ENCODE data around the gene CLK2.
A peak's percentile ranks its signal among the peaks of the same experiment; 100 is the strongest.
"Not testable (repeated sequence)": the region's sequence is repeated elsewhere in the genome, so short reads cannot be mapped to it uniquely, and the experiment has no call there.

CLK2 gene

DNA sequence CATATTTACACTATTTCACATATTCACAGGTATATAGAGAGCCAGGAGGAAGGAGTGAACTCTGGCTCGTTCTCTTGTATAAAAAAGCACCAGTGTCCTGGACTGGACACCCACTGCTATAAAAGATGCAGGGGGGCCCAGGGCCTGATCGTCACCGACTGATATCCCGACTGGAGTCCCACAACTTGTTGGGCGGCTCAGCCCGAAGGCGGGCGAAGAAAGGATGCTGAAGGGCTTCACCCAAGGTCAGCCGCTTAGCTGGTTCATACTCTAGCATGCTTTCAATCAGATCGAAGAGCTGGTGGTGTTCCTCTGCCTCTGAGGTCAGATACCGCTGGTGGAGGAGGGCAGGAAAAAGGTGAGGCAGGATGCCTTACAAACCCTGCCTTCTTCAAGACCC lies 10.2 kb downstream of the CLK2 start:
- no peak for DNase-seq

DNA sequence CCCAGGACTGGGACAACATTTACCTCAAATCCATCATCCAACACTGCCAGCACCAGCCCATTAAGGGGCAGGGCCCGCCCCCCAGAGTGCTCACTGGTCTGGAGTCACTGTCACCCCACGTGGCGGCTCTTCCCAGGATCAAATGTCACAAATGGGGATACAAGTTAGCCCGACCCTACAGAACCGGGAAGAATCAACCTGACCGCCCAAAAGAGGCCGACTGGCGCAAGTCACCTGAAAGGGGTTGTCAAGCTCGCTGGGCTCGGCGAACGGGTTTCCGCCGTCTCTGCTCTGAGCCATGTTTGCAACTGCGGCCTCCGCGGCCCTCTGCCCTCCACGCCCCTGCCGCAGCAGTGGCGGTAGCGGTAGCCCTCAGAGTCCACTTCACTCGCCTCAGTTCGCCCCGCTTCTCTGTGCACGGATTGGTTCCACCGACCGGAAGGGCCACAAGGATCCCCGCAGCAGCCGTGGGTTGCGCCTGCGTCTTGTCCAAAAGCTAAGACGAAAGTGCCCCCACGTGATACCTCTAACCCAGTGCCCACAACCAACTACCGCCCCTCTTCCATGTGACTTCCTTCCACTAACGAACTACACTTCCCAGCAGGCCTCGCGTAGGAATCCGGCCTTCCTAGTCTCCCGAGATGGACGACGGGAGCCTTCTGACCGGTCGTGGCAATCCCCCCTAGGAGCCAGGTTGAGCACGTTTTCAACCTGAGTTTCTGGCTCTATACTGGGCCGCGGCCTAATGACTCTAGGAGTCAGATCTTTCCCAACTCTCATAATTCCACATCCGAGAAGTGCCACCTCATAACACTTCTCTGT lies 11.2 kb downstream of the CLK2 start, which contains the start of gene SCAMP3:
Gene SCAMP3, minus strand, starts transcription at position 509 of the 822 bp plus-strand sequence. Its CDS starts 209 bp downstream, at position 300.
- DNase-seq = peak; percentile 89

DNA sequence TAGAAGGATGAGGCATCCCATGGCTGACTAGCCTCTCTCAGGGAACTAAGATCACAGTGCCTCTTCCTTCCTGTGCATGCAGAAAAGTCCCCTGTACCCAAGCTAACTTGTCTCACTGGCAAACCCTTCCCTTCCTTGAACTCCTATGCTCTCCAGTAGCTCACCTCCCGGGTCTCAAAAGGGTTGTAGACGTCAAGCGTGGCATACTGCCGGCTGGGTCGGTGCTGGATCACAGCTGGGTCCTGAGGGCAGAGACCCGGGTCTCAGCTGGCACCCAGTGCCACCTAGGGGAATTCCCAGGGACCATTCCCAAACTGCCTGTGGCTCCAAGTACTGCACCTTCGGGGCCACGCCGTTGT lies 11.8 kb downstream of the CLK2 start:
- peak; percentile 49 for DNase-seq

DNA sequence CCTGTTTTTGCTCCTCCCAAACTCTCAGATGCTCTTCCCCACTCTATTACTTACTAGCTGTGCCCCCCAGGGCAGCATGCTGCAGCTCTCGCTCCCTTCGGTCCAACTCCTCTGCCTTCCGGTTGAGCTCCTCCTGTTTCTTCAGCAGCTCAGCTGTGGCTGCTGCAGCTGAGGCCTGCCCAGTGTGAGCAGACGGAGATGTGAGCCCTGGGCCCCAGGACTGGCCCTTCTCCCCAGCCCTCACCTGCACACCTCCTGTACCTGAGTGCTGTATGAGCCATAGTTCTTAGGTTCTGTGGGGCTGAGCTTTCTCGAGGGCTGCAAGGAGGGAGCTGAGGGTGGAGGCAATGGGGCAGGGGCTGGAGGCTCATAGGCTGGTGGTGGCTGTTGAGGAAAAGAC lies 13.0 kb downstream of the CLK2 start:
- no peak for DNase-seq

DNA sequence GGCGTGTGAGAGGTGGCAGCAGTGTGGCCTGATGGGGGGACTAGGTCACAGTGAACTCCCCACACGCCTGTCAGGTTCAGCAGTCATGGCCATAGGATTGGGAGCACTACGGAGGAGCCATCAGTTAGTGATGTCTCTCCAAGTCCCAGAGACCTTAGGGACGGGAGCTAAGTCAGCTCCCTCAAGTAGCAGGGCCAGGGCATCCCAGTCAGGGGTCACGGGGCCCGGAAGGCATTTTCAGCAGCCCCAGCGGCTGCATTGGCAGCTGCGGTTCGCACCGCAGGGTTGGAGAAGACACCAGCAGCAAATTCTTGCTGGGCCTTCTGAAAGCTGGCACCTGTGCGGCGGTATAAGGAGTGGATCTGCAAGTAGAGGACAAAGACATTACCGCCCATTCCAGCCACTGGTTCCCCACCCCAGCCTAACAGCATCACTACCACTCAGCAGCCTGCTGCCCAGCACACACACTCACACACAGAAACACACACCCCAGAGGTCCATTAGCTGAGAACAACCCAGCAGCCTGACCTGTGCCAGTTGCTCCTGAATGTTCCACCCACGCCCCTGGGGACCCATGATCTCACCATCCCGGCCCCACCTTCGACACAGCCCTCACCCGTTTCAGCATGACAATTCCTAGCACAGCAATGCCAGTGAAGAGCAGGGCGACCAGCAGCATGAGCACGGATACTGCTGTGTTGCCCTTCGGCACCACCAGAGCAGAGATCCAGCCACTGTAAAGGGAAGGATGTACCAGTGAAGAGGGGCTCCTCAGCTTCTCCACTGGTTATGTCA lies 17.0 kb downstream of the CLK2 start:
- DNase-seq = no peak

DNA sequence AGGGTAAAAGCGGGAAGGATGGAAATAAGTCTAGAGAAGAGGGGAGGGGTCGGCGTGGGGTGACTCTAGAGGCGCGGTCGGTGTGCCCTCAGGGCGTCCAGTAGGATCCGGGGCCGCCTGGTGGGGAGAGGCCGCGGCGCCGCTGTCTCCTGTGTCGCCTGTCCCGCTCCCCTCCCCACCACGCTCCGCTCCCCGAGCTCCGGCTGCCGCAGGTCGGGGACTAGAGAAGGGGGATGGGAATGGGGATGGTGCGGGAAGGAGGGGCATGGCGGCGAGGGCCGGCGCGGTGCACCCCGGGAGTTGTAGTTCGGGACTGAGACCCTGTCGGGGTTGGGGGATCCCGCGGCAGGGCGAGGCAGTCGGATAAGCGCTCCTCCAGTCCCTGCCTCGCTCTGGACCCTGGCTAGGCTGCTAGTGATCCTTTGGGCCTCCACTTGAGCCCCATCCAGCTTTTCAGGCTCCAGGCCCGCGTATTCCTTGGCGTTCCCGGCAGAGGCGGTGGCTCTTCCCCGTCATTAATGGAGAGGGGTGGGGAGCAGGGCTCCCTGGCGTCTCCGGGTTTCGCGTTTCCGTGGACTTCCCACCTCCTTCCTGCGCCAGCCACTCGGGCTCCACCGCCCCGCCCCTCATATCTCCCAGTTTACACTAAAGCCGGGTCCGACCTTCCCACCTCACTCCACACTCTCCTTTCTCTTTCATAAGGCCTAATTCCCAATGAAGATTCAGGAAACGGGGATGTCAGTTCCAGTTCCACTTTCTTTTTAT lies 17.9 kb downstream of the CLK2 start, which contains the start of gene ENTREP3:
Gene ENTREP3, minus strand, starts transcription at position 241 of the 765 bp plus-strand sequence. CDS start 606 bp downstream, outside the sequence.
- DNase-seq = peak; percentile 83

DNA sequence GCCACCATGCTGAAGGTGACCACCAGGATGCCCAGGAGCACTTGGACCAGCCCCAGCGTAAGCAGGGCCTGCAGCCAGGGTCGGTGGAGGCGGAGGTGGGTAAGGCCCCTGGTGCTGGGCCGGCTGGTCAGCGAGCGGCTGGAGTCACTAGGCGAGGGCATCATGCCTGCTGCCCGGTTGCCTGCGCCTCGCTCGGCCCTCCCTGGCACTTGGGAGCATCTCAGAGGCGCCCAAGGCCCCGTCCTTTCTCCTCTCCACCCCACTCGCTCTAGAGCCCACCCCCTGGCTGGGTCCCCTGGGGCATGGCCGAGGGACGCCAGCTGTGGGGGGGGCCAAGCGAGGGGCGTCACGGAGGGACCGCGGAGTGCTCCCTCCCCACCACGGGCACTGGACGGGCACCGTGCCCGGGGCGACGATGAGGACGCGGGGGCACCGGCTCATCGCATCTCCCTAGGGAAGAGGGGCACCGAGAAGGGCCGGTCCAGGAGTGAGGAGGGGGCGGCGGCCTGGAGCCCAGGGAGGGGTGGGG lies 18.5 kb downstream of the CLK2 start:
- no peak for DNase-seq

DNA sequence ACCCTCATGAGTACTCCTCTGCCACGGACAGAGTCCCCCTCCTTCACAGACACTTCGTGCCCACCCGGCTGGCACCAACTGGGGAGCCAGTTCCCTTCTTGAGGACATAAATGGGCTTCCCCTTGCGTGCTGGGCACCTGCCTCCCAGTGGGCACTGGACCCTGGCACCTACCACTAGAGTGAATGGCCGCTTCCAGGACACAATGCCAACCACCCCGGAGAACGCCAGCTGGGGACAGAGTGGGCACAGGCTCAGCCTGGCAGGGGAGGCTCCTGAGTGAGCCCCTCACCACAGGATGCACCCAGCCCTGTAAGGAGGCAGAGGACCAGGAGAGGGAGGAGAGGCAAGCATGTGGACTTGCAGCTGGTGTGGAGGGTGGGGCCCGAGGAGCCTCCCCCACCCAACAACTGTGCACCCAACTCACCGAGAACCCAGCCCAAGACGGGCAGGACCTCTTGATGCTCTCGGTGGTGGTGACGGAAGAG lies 19.0 kb downstream of the CLK2 start:
- DNase-seq = no peak

DNA sequence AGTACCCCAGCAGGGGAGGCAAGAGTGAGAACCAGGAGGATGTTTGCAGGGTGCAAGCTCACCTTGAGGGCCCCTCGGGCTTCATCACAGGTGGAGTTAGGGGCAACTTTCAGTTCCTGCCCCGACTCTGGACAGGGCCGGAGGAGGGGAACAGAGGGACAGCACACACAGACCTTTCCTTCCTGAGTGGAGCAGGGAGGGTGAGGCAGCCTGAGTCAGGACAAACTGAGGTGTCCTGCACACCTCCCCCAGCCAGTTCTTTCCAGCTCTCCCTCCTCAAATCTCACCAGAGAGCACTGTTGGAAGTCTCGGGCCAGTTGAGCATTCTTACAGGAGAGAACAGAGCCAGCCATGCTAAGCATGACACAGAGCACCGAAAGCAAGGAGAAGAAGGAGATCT lies 19.5 kb downstream of the CLK2 start:
- DNase-seq = no peak

DNA sequence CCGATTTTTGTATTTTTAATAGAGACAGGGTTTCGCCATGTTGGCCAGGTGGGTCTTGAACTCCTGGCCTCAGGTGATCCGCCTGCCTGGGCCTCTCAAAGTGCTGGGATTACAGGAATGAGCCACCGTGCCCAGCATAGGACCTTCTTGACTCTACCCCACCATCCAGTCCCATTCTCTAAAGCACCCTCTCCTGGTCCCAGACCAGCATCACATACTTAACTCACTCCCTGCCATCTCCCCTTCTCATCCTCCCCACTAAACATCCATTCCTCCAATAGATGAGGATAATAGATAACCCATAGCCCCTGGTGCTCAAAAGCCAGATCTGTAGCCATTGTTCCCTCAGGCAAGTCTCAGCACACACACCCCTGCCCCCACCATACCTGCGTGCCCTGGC lies 20.1 kb downstream of the CLK2 start:
- no peak for DNase-seq

DNA sequence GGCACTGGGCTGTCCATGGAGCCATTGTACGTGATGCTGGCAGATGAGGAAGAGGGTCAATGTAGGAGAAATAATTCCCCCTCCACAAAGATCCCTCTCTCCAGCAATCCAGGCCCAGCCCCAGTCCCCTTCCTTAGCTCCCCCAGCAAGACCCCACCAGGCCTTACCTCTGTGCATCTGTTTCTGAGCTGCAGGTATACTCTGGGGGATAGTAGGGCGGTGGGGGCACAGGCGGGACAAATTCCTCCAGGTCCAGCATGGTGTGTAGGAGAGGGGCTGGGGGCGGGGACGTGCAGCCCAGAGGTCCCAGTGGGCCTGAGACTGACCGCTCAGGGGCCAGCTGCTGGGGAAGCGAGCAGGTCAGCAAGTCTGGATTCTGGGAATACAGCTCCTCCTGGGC lies 21.7 kb downstream of the CLK2 start:
- DNase-seq = no peak

DNA sequence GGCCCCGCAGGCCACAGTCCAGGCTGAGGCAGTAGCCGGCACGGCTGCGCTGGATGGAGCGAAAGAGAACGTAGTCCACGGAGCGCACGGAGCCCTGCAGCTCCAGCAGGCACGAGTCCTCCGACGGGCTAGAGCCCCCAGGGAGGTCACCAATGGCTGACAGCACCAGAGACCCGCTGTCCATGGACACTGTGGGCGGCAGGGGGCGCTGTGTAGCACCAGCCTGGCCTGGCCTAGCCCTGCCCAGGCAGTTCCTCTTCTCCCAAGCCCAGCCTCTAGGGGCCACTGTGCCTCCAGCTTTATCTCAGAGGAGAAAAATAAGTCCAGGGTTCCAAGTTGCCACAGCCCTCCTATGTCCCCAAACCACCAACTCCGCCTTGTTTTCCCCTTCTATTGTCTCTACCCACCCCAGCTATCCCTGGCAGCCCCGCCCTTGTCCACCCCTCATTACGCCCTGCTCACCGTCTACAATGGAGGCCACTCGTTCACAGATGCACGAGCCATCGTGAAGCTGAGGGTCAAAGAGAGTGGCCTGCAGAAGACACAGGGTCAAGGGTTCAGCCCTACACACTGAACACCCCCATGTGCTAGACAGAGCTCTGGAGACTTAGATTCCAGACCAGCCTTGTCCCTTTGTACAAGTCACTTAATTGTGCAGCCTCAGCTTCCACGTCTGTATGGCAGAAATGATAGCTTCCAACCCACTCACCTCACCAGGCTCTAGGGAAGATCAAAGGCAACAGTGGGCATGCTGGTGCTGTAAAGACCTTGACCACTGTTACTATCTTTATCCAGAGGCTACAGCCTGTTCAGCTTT lies 22.5 kb downstream of the CLK2 start:
- peak; percentile 96 for DNase-seq

DNA sequence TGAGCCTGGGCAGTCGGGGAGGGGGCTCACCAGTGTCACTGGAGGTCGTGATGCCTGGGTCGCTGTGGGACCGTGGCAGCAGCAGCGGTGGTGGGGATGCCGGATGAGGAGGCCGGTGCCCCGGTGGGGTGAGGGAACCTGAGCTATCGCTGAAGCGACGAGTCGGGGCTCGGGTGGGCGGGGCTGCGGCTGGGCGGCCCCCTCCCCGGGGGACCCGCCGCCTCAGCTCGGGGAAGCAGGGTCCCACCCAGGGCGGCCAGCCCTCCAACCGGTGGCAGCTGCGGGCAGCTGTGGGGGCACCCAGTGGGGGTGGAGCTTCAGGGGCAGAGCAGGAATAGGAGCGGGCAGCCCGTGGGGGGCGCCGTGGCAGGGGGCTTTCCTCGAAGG lies 23.1 kb downstream of the CLK2 start:
- no peak for DNase-seq

DNA sequence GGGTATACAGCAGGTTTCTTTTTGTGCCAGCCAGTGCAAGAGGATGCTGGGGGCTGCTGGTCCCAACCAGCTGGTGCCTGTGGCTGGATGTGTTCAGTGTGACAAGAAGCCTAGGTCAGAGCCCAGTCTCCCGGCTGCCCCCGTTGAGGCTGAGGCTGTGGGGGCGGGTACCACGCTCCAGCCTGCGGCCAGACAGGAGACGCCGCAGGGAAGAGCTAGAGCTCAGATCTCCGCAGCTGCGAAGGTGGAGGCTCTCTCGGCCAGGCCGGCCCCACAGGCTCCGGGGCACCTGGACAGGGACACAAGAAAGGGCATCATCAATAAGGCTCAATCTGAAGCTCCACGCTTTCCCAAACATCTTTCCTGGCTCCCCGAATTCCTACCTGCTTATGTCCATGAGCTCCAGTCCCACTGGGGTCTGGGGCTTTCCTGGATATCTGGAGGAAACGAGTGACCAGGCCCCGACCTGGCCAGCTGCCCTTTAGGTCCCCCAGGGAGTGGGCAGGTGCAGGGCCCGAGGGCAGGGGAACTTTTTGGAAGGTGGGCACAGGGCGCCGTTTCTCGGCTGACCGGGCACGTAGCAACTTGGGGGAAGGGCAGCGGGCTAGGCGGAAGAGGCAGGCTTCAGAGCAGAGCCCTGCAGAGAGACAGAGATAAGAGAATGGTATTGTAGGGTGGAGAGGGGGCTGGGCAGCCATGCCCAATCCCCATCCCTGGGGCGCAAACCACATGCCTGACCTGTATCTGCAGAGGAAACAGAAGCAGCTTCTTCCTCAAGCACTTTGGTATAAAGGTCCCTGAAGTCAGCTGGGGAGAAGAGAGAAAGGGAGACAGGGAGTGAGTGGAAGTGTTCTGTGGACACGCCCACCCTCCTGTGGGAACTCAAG lies 25.4 kb downstream of the CLK2 start:
- no peak for DNase-seq

DNA sequence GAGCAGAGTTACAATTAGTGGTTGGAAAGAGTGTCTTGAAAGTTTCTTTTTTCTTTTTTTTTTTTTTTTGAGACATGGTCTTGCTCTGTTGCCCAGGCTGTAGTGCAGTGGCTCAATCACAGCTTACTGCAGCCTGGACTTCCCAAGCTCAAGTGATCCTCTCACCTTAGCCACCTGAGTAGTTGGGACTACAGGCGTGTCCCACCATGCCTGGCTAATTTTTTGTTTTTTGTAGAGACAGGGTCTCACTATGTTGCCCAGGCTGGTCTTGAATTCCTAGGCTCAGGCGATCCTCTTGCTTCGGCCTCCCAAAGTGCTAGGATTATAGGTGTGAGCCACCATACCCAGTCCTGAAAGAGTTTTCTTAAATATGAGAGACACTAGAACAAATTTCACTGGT lies 26.5 kb downstream of the CLK2 start:
- not testable (repeated sequence) for DNase-seq

DNA sequence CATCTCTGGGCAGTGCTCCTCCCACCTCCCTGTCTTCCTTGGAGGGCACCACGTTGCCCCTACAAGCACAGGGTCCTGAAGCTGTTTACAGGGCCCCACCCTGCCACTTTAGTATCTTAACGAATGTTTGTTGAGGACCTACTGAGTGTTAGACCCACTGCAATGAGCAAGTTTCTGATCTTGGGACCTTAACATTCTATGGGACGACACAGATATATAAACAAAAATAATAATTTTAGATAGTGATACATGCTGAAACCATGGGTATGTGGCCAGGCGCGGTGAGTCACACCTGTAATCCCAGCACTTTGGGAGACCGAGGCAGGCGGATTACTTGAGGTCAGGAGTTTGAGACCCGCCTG lies 28.2 kb downstream of the CLK2 start:
- no peak for DNase-seq

DNA sequence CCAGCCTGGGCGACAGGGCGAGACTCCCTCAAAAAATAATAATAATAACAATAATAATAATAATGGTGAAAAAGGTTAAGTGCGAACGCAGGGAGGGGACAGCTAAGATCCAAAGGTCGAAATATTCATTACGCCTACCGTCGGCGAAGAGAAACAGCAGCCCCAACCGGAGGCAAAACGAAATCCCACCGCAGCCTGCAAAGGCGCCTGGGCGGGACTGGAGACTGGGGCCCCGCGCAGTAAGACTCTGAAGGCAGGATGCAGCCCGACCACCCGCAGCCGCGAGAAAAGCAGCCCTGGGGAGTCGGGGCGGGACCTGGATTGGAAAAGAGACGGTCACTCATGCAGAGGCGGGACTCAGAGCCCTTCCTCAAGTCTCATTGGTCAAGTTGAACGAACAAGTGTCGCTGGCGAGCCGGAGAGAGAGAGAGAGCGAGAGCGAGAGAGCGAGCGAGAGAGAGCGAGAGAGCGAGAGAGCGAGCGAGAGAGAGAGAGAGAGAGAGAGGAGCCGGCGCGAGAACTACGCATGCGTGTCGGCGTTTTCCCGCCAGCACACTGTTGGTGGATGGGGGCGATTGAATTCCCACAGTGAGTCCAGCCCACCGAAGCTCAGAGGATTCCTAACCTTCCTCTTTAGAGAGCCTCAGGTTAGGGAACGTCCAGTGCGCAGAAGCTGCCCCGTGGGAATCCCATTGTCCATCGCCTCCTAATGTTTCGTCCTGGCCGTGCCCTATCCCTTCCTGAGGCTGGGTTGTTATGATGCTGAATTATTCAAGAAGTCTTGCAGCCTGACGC lies 28.7 kb downstream of the CLK2 start:
- peak; percentile 97 for DNase-seq

DNA sequence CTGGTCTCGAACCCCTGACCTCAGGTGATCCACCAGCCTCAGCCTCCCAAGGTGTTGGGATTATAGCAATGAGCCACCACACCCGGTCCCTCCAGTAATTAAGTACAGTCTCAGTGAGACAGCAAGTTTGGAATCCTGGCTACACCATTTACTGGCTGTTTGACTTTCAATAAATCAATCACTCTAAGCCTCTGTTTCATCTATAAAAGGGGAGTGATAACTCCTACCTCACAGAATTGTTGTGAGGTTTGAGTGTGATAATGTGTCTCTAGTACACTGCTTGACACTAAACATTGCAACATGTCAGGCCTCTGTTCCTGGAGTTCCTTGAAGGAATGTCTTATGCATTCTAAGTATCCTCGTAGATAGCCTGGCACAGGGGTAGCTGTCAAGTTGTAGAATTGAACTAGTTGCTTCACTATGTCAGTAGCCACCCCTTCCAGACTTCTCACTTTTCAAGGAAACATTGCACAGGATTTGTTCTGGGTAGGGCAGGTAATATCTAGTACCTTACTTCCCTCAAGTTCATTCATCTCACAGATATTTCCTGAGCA lies 30.4 kb downstream of the CLK2 start:
- no peak for DNase-seq

DNA sequence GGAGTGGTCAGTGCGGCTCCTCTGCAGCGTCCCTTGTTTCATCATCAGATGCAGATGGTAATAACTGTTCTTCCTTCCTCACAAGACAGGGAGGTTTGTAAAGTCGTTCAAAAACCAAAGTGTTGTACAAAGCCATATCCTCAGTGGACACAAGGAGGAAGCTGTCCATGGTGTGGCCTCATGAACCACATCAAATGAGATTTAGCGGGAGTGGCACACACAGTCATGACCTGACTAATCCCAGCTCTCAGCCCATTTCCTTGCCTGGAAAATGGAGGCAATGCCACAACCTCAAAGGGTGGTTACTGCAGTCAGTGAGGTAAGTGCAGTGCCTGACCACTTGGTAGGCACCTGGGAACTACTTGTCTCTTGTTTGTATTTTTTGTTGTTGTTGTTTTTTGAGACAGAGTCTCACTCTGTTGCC lies 31.5 kb downstream of the CLK2 start:
- DNase-seq = no peak
